RWPE1 (cell line): ENCODE data around the gene MRC2.
A peak's percentile ranks its signal among the peaks of the same experiment; 100 is the strongest.

Source experiments
- CTCF ChIA-PET: fragments of 350-600 bp; sonication (Branson Sonifier 250); formaldehyde crosslinking; extraction: SDS; loops from one replicate; lab custom pipeline; 2021; lab: Yijun Ruan, JAX
- POLR2A ChIA-PET: fragments of 400-600 bp; formaldehyde crosslinking; extraction: SDS; loops from one replicate; lab custom pipeline; 2020; ENCODE audit warnings: antibody characterized with exemption; ENCODE audit not compliant: low non-redundant PET; lab: Yijun Ruan, JAX
- DNase-seq: peaks from one replicate; pipeline ENCODE4 v3.0.0; 2012; ENCODE audit warnings: low spot score
- H3K27ac ChIP-seq: fragments of 450-650 bp; 2 replicates; pipeline ENCODE4 v1.5.1; 2017
- CTCF ChIP-seq: fragments of 450-650 bp; conservative IDR thresholded peaks from 2 replicates; pipeline ENCODE4 v1.5.1; 2017; ENCODE audit warnings: low read depth, mild to moderate bottlenecking

MRC2 gene

DNA sequence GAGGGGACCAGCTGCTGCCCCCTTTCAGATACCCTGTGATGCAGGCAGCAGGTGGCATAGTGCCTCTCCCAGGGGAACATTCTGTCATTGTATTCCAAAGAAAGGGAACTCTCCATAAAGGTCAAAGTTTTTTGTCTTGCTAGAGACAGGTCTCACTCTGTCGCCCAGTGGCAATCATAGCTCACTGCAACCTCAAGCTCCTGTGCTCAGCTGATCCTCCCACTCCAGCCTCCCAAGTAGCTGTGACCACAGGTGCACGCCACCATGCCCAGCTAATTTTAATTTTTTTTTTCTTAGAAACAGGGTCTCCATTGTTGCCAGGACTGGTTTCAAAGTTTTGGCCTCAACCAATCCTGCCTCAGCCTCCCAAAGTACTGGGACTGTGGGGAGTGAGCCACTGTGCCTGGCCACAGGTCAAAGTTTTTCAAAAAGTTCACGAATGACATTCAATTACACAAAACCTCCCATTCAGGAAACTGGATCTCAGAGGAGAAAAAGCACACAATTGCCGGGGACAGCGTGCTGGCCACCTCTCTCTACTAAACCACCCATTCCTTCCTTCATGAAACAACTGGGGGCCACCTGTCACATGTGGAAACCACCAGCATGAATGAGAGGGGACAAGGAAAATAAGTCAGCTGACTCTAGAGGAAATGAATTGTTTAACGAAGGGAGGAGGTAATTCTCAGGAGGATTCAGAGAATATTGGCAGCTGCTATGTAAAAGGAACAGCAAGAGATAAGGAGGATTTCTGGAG, 100.6 kb downstream of the MRC2 start:
- no peak for DNase-seq
- CTCF ChIA-PET: interaction anchor here (0.7 kb wide), 1 partner anchor 200 kb away, joined by 3 read pairs; no protein-coding TSS in a partner anchor

GRCh38 chr17:62732125-62732524, 104.7 kb downstream of the MRC2 start:
- POLR2A ChIA-PET: no interaction called here
- peak; percentile 83 for DNase-seq
- no peak for TF ChIP-seq CTCF
- H3K27ac ChIP-seq: no peak overlapping the region
- CTCF ChIA-PET: interaction anchor here (0.7 kb wide), 1 partner anchor 11 kb away, joined by 3 read pairs; no protein-coding TSS in a partner anchor

More for the DNA sequence above, 100.6 kb downstream of the MRC2 start:
- no peak for TF ChIP-seq CTCF
- POLR2A ChIA-PET: no interaction called here
- H3K27ac ChIP-seq: no peak overlapping the region

- no peak for TF ChIP-seq CTCF
- no peak overlapping the region for H3K27ac ChIP-seq
- no peak for DNase-seq
- ChIA-PET CTCF (no interaction called here), POLR2A (no interaction called here)
Observed at GRCh38 chr17:62735044-62735651, 107.7 kb downstream of the MRC2 start.

DNA sequence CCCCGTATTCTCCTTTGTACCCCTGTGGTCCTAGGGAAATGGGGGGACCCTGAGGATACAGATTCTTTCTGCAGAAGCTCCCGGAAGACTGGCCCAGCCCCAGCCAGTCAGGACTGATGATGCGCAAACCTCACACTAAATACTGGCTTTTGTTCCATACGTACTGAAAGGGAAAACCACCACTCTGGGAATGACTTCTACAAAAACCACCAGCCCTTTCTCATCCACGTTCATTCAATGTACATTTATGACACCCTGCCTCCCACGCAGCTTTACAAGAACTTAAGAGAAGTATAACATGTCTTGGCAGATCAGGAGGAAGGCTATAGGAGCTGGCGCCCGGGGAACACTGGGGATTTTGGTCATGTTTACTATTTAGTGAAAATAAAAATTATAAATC, 110.0 kb downstream of the MRC2 start:
- no peak for DNase-seq
- ChIA-PET CTCF (interaction anchor here (0.5 to 0.8 kb wide), 2 partner anchors 17 to 344 kb away, joined by 3 read pairs; no protein-coding TSS in a partner anchor), POLR2A (interaction anchor here (0.5 kb wide), 2 partner anchors 73 to 304 kb away, joined by 4 to 5 read pairs; no protein-coding TSS in a partner anchor)
- H3K27ac ChIP-seq: no peak overlapping the region
- TF ChIP-seq CTCF: no peak

DNA sequence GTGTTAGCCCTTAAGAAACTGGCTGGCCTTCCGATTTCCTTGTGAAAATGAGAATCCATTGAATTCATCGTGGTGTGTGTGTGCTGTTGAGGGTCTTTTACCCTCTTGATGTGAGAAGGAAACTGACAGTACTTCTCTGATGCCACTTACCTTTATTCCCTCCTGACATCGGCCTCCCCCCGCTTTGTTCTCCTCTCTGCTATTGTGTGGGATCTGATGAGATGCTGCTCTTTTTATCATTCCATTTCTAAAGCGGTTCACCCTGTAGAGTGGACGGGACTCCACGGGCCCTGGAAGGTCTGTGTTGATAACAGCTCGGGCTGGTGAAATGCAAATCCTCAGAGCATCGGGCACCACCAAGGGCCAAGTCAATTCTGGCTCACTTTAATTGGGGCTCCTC, 110.8 kb downstream of the MRC2 start:
- POLR2A ChIA-PET: no interaction called here
- H3K27ac ChIP-seq: no peak overlapping the region
- DNase-seq: no peak
- no peak for TF ChIP-seq CTCF
- CTCF ChIA-PET: no interaction called here

DNA sequence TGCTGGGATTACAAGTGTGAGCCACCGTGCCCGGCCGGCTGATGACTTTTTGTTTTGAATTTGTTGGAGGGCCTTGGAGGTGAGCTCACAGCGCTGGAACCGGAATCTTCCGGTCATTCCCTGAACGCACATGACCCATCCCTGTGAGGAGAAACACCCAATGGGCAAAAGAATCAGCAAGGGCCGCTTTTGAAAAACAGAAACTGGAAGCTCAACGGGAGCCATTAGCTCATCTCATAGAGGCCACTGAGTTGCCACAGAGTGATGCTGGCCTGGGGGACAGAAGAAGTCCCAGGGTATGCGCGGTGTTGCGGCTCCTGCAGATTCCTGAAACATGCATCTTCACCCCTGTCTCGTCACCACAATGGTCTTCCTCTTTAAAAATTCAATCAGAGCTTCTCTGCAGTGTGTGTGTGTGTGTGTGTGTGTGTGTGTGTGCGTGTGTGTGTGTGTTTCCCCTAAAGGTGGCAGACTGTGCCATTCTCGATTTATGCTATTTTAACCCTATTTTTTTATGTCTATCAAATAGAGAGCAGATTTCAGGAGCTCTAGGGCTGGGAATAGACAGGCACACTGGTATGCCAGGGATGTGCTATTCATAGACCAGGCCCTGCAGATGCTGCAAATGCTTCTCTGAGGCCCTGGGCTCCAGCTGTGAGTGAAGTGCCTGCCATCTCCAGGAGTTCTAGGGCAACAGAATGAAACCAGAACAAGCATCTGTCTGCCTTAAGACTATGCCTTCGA, 112.3 kb downstream of the MRC2 start:
- ChIA-PET POLR2A (no interaction called here), CTCF (interaction anchor here (0.6 to 0.8 kb wide), 3 partner anchors 112 to 517 kb away, joined by 3 read pairs; no protein-coding TSS in a partner anchor)
- no peak for TF ChIP-seq CTCF
- no peak for DNase-seq
- no peak overlapping the region for H3K27ac ChIP-seq
